ENCODE measurements around the gene DESI1. TPM values are rescaled to one million over a fixed set of nuclear protein-coding genes. Genes with fewer than 3 reads are reported as not detected.
"Not testable (repeated sequence)": the region's sequence is repeated elsewhere in the genome, so short reads cannot be mapped to it uniquely, and the experiment has no call there.

The DESI1 gene
- total and polyA plus RNA-seq, 2 donors (not counting 1 experiment from before 2014, with no cell fraction given), result 17.3 to 26.3 TPM

DNA sequence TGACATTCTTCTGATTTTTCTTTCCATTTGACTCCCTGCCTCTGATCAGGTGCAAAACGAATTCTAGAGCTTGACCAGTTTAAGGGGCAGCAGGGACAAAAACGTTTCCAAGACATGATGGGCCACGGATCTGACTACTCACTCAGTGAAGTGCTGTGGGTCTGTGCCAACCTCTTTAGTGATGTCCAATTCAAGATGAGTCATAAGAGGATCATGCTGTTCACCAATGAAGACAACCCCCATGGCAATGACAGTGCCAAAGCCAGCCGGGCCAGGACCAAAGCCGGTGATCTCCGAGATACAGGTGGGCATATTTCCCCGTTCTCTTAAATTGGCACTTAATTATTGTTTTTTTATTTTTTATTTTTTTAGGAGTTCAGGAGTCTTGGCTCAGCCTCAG lies 15.6 kb upstream of the DESI1 start:
- H3K36me3 ChIP-seq (replicated peaks in 1 of 2; ENCODE audit: control extremely low read depth in 1 of 2, control insufficient read depth in 1 of 2, extremely low read depth in 1 of 2, insufficient read depth in 2 of 2, low read length in 1 of 2), result peaks cover 3 to 64% of the 10 kb centered on the region in 2 experiments
- H3K27ac Mint-ChIP-seq, result no peak overlapping the region
- CTCF ChIA-PET, result no interaction called here
- H3K27me3 Mint-ChIP-seq, result no peaks in the 10 kb centered on the region
- no peak for DNase-seq
- no peaks in the 10 kb centered on the region for H3K4me1 ChIP-seq (ENCODE audit: control insufficient read depth in 2 of 2, insufficient read depth in 2 of 2, low read length in 2 of 2)
- H3K27me3 ChIP-seq (replicated peaks in 1 of 4; ENCODE audit: control extremely low read depth in 1 of 4, control insufficient read depth in 3 of 4, insufficient read depth in 4 of 4, low read length in 3 of 4), result no peaks in the 10 kb centered on the region
- no peak overlapping the region for H3K4me2 ChIP-seq (replicated peaks; ENCODE audit: low read depth, low read length, poor library complexity, severe bottlenecking)
- H3K4me3 ChIP-seq (ENCODE audit: control extremely low read depth in 1 of 5, extremely low read depth in 1 of 5, insufficient read depth in 1 of 5, low read depth in 2 of 5, low read length in 4 of 5), result no peak overlapping the region
- TF ChIP-seq, protein P1, sequence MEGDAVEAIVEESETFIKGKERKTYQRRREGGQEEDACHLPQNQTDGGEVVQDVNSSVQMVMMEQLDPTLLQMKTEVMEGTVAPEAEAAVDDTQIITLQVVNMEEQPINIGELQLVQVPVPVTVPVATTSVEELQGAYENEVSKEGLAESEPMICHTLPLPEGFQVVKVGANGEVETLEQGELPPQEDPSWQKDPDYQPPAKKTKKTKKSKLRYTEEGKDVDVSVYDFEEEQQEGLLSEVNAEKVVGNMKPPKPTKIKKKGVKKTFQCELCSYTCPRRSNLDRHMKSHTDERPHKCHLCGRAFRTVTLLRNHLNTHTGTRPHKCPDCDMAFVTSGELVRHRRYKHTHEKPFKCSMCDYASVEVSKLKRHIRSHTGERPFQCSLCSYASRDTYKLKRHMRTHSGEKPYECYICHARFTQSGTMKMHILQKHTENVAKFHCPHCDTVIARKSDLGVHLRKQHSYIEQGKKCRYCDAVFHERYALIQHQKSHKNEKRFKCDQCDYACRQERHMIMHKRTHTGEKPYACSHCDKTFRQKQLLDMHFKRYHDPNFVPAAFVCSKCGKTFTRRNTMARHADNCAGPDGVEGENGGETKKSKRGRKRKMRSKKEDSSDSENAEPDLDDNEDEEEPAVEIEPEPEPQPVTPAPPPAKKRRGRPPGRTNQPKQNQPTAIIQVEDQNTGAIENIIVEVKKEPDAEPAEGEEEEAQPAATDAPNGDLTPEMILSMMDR (IDR thresholded peaks at IDR 0.05), result no peak
- TF ChIP-seq EZH2 (IDR thresholded peaks at IDR 0.05; ENCODE audit: borderline replicate concordance, insufficient read depth, low read depth, low read length, poor library complexity, severe bottlenecking), result no peak
- no peak overlapping the region for H3K4me3 Mint-ChIP-seq
- H3K79me2 ChIP-seq (ENCODE audit: control insufficient read depth, insufficient read depth, low read length), result peaks cover 37% of the 10 kb centered on the region
- H2AFZ ChIP-seq (ENCODE audit: insufficient read depth, low read depth, low read length, poor library complexity, severe bottlenecking), result no peak overlapping the region
- no peak for ATAC-seq (ENCODE audit: low read depth)
- 95% methylated on average over 3 of the region's 7 CpGs for WGBS (ENCODE audit: insufficient coverage)
- POLR2A ChIA-PET, result no interaction called here
- no peak overlapping the region for H3K9ac ChIP-seq (ENCODE audit: low read length)
- intact Hi-C loops (cut with micrococcal nuclease), result no loop called here
- no peaks in the 10 kb centered on the region for H3K4me1 Mint-ChIP-seq
- H4K20me1 ChIP-seq (ENCODE audit: control insufficient read depth, insufficient read depth, low read length, poor library complexity, severe bottlenecking), result peaks cover 28% of the 10 kb centered on the region
- no peaks in the 10 kb centered on the region for H3K9me3 ChIP-seq (ENCODE audit: control extremely low read depth in 1 of 3, control insufficient read depth in 2 of 3, insufficient read depth in 1 of 3, low read length in 2 of 3)
- H3K27ac ChIP-seq (ENCODE audit: low read length in 2 of 2), result no peak overlapping the region
- no peaks in the 10 kb centered on the region for H3K9me3 Mint-ChIP-seq (ENCODE audit: insufficient read depth)

DNA sequence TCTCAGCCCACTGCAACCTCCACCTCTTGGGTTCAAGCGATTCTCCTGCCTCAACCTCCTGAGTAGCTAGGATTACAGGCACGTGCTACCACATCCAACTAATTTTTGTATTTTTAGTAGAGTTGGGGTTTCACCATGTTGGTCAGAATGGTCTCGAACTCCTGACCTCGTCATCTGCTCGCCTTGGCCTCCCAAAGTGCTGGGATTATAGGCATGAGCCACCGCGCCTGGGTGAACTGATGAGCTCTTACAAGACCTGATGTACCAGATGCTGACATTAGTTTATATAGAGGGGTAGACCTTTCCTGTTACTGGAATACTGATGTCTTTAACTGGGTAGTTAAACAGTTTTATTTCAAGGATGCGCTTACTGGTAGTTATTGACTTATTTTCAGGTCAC lies 13.8 kb upstream of the DESI1 start:
- H3K27ac ChIP-seq (ENCODE audit: low read length in 2 of 2); ATAC-seq (ENCODE audit: low read depth); H3K27me3 Mint-ChIP-seq; H3K9me3 ChIP-seq (ENCODE audit: control extremely low read depth in 1 of 3, control insufficient read depth in 2 of 3, insufficient read depth in 1 of 3, low read length in 2 of 3); CTCF ChIA-PET; H3K9me3 Mint-ChIP-seq (ENCODE audit: insufficient read depth); H3K4me1 ChIP-seq (ENCODE audit: control insufficient read depth in 2 of 2, insufficient read depth in 2 of 2, low read length in 2 of 2); H2AFZ ChIP-seq (ENCODE audit: insufficient read depth, low read depth, low read length, poor library complexity, severe bottlenecking); H3K4me2 ChIP-seq (replicated peaks; ENCODE audit: low read depth, low read length, poor library complexity, severe bottlenecking); intact Hi-C loops (cut with micrococcal nuclease); H3K4me3 Mint-ChIP-seq; POLR2A ChIA-PET; H3K9ac ChIP-seq (ENCODE audit: low read length); DNase-seq; H3K27ac Mint-ChIP-seq; H3K4me3 ChIP-seq (ENCODE audit: control extremely low read depth in 1 of 5, extremely low read depth in 1 of 5, insufficient read depth in 1 of 5, low read depth in 2 of 5, low read length in 4 of 5); H3K27me3 ChIP-seq (replicated peaks in 1 of 4; ENCODE audit: control extremely low read depth in 1 of 4, control insufficient read depth in 3 of 4, insufficient read depth in 4 of 4, low read length in 3 of 4); H3K4me1 Mint-ChIP-seq: not testable (repeated sequence)
- peaks cover 31% of the 10 kb centered on the region for H3K79me2 ChIP-seq (ENCODE audit: control insufficient read depth, insufficient read depth, low read length)
- peaks cover 2 to 59% of the 10 kb centered on the region in 2 experiments for H3K36me3 ChIP-seq (replicated peaks in 1 of 2; ENCODE audit: control extremely low read depth in 1 of 2, control insufficient read depth in 1 of 2, extremely low read depth in 1 of 2, insufficient read depth in 2 of 2, low read length in 1 of 2)
- 92% methylated on average over 5 of the region's 8 CpGs for WGBS (ENCODE audit: insufficient coverage)
- peaks cover 25% of the 10 kb centered on the region for H4K20me1 ChIP-seq (ENCODE audit: control insufficient read depth, insufficient read depth, low read length, poor library complexity, severe bottlenecking)

- peaks cover 43% of the 10 kb centered on the region for H3K79me2 ChIP-seq (ENCODE audit: control insufficient read depth, insufficient read depth, low read length)
- CTCF ChIA-PET, result not testable (repeated sequence)
- 100% methylated on average over 4 of the region's 23 CpGs for WGBS (ENCODE audit: insufficient coverage)
Observed at GRCh38 chr22:41631615-41632014, 10.8 kb upstream of the DESI1 start.

More at GRCh38 chr22:41631615-41632014, 10.8 kb upstream of the DESI1 start:
- H3K27ac Mint-ChIP-seq; H3K4me3 ChIP-seq (ENCODE audit: control extremely low read depth in 1 of 5, extremely low read depth in 1 of 5, insufficient read depth in 1 of 5, low read depth in 2 of 5, low read length in 4 of 5); H3K9ac ChIP-seq (ENCODE audit: low read length); H3K27ac ChIP-seq (ENCODE audit: low read length in 2 of 2); H3K9me3 ChIP-seq (ENCODE audit: control extremely low read depth in 1 of 3, control insufficient read depth in 2 of 3, insufficient read depth in 1 of 3, low read length in 2 of 3); POLR2A ChIA-PET; H2AFZ ChIP-seq (ENCODE audit: insufficient read depth, low read depth, low read length, poor library complexity, severe bottlenecking); H3K4me2 ChIP-seq (replicated peaks; ENCODE audit: low read depth, low read length, poor library complexity, severe bottlenecking); H3K27me3 ChIP-seq (replicated peaks in 1 of 4; ENCODE audit: control extremely low read depth in 1 of 4, control insufficient read depth in 3 of 4, insufficient read depth in 4 of 4, low read length in 3 of 4); H3K4me1 Mint-ChIP-seq; ATAC-seq (ENCODE audit: low read depth); H3K4me3 Mint-ChIP-seq; H3K4me1 ChIP-seq (ENCODE audit: control insufficient read depth in 2 of 2, insufficient read depth in 2 of 2, low read length in 2 of 2); DNase-seq; intact Hi-C loops (cut with micrococcal nuclease); H3K27me3 Mint-ChIP-seq; H3K9me3 Mint-ChIP-seq (ENCODE audit: insufficient read depth): not testable (repeated sequence)
- Histone ChIP-seq H3K36me3 (replicated peaks in 1 of 2; ENCODE audit: control extremely low read depth in 1 of 2, control insufficient read depth in 1 of 2, extremely low read depth in 1 of 2, insufficient read depth in 2 of 2, low read length in 1 of 2) (peaks cover 0 to 58% of the 10 kb centered on the region in 2 experiments), H4K20me1 (ENCODE audit: control insufficient read depth, insufficient read depth, low read length, poor library complexity, severe bottlenecking) (peaks cover 53% of the 10 kb centered on the region)

Measured in B cell (primary cell).